ENCODE data around the gene FOXO3B.
"Not testable (repeated sequence)": the region's sequence is repeated elsewhere in the genome, so short reads cannot be mapped to it uniquely, and the experiment has no call there.

DNA sequence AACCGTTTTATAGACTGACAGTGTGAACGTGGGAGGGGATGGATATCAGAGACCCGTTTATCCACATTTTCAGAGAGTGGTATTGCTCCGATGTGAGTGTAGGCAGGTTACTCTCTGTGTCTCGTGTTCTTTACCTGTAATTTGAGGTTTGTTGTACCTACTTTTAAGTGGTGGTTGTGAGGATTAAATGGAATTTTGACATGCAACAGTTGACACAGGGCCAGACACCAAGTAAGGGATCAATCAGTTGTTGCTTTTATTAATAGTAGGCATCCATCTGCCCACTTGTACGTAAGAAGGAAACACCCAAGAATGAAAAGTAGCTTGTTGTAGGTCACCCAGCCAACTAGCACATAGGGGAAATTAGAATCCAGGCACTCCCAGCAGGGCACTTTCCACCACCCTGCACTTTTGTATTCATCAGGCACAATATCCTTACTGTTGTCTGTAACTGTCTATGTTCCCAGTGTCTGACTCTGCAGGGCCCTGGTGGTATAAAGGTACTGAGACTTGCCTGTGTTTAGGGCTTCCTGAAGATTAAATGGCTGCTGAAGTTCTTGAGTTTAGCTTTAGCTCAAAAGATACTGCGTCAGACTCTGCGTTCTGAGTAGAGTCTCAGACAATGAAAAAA is 16.5 kb upstream of the FOXO3B start:
- not testable (repeated sequence) for TF ChIP-seq POLR2AphosphoS5, POLR2A (IDR thresholded peaks at IDR 0.05)
- TF ChIP-seq, protein P1, sequence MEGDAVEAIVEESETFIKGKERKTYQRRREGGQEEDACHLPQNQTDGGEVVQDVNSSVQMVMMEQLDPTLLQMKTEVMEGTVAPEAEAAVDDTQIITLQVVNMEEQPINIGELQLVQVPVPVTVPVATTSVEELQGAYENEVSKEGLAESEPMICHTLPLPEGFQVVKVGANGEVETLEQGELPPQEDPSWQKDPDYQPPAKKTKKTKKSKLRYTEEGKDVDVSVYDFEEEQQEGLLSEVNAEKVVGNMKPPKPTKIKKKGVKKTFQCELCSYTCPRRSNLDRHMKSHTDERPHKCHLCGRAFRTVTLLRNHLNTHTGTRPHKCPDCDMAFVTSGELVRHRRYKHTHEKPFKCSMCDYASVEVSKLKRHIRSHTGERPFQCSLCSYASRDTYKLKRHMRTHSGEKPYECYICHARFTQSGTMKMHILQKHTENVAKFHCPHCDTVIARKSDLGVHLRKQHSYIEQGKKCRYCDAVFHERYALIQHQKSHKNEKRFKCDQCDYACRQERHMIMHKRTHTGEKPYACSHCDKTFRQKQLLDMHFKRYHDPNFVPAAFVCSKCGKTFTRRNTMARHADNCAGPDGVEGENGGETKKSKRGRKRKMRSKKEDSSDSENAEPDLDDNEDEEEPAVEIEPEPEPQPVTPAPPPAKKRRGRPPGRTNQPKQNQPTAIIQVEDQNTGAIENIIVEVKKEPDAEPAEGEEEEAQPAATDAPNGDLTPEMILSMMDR (IDR thresholded peaks at IDR 0.05 in 8 of 11, conservative IDR thresholded peaks at IDR 0.05 in 3 of 11) = not testable (repeated sequence)

All from spleen (tissue), 7 donors.